Right lobe of liver (tissue), 4 donors: ENCODE measurements around the gene ARMH1.

Experiments
- POLR2A ChIP-seq: fragments of 450-650 bp; IDR thresholded peaks from one replicate; pipeline ENCODE4 v1.6.1; 2017; ENCODE audit warnings: antibody characterized with exemption, mild to moderate bottlenecking
- TF ChIP-seq, protein P1 (sequence below), 4 donors: fragments of 200-600 bp in 3 of 4; fragments of 450-650 bp in 1 of 4; IDR thresholded peaks; one replicate each; pipeline versions ENCODE4 v1.5.1 to v1.8.0; 2016 to 2022; ENCODE audit warnings: antibody characterized with exemption in 4 of 4, mild to moderate bottlenecking in 2 of 4
- donor health status: DM: no; HTN: no; CAD: no.
- donor health status: DM: no; HTN: no; CAD: no.
- donor health status: DM: no; HTN: yes; CAD: no.

DNA sequence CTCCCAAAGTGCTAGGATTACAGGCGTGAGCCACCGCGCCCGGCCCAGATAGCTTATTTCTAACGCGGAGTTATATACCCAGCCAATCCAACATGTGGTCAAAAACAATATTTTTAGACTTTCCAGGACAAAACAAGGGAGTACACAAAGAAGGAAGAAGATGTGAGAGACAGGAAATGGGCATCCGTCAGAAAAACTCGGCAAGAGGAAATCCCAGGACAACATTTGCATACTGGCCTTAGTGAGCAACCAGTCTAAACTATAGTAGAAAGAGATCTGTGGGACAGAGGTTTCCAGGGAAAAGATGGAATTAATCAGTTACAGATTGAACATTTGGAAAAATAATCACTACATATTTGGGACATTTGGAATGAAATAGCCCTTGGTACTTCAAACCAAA lies 11.4 kb downstream of the ARMH1 start:
- TF ChIP-seq, protein P1, sequence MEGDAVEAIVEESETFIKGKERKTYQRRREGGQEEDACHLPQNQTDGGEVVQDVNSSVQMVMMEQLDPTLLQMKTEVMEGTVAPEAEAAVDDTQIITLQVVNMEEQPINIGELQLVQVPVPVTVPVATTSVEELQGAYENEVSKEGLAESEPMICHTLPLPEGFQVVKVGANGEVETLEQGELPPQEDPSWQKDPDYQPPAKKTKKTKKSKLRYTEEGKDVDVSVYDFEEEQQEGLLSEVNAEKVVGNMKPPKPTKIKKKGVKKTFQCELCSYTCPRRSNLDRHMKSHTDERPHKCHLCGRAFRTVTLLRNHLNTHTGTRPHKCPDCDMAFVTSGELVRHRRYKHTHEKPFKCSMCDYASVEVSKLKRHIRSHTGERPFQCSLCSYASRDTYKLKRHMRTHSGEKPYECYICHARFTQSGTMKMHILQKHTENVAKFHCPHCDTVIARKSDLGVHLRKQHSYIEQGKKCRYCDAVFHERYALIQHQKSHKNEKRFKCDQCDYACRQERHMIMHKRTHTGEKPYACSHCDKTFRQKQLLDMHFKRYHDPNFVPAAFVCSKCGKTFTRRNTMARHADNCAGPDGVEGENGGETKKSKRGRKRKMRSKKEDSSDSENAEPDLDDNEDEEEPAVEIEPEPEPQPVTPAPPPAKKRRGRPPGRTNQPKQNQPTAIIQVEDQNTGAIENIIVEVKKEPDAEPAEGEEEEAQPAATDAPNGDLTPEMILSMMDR (IDR thresholded peaks at IDR 0.05): no peak
- TF ChIP-seq POLR2A: no peak
